Naive thymus-derived CD4-positive, alpha-beta T cell (primary cell): ENCODE data around the gene ACOXL. TPM values are rescaled to one million over a fixed set of nuclear protein-coding genes. Genes with fewer than 3 reads are reported as not detected.

Source experiments
- ATAC-seq: fragments of 150-1000 bp; cut with Tn5 transposase; 2 replicates; pipeline ENCODE4 v1.10.0; 2021; ENCODE audit warnings: mild to moderate bottlenecking, moderate library complexity
- CTCF ChIA-PET: fragments of 350-600 bp; sonication (Branson Sonifier 250); formaldehyde crosslinking; loops from one replicate; lab custom pipeline; 2021; ENCODE audit warnings: antibody characterized with exemption; lab: Charles Lee
- POLR2A ChIA-PET: fragments of 350-600 bp; sonication (Branson Sonifier 250); formaldehyde crosslinking; loops from one replicate; lab custom pipeline; 2021; ENCODE audit warnings: antibody characterized with exemption, inconsistent platforms; lab: Charles Lee
- DNase-seq, 9 donors: peaks; one replicate each; pipeline versions ENCODE4 v3.0.0 to v3.0.0-alpha.2; 2020 to 2022; ENCODE audit warnings: mixed read lengths in 1 of 9
- H3K27ac ChIP-seq: one replicate; pipeline ENCODE4 v1.7.0; 2013; ENCODE audit warnings: mild to moderate bottlenecking, low read depth, low read length, moderate library complexity
- H3K27me3 ChIP-seq, 2 donors: one replicate each; pipeline ENCODE4 v1.7.0; 2013; ENCODE audit warnings: low read length in 2 of 2, mild to moderate bottlenecking in 2 of 2, moderate library complexity in 2 of 2; ENCODE audit not compliant: control insufficient read depth in 2 of 2, insufficient read depth in 2 of 2
- H3K36me3 ChIP-seq, 3 experiments: 1 replicate in 2 of 3; 2 replicates in 1 of 3; pipeline ENCODE4 v1.7.0; 2013; ENCODE audit warnings: low read length in 3 of 3, mild to moderate bottlenecking in 3 of 3, moderate library complexity in 1 of 3; ENCODE audit not compliant: insufficient read depth in 3 of 3, control insufficient read depth in 2 of 3
- H3K4me1 ChIP-seq, 2 donors: one replicate each; pipeline ENCODE4 v1.7.0; 2013; ENCODE audit warnings: low read length in 2 of 2, mild to moderate bottlenecking in 2 of 2, moderate library complexity in 1 of 2; ENCODE audit not compliant: control insufficient read depth in 2 of 2, insufficient read depth in 2 of 2
- H3K4me3 ChIP-seq: 2 replicates; pipeline ENCODE4 v1.7.0; 2013; ENCODE audit warnings: mild to moderate bottlenecking, low read length
- H3K9me3 ChIP-seq, 3 experiments: 1 replicate in 2 of 3; 2 replicates in 1 of 3; pipeline ENCODE4 v1.7.0; 2013; ENCODE audit warnings: low read length in 3 of 3; ENCODE audit not compliant: control insufficient read depth in 2 of 3
- H3K27ac Mint-ChIP-seq, 9 donors: one replicate each; pipeline ENCODE4 v1.8.0; 2020 to 2022; ENCODE audit warnings: mixed read lengths in 9 of 9, mild to moderate bottlenecking in 8 of 9, moderate library complexity in 5 of 9, inconsistent platforms in 2 of 9
- H3K27me3 Mint-ChIP-seq, 5 donors: one replicate each; pipeline ENCODE4 v1.8.0; 2021 to 2022; ENCODE audit warnings: mixed read lengths in 5 of 5, mild to moderate bottlenecking in 1 of 5
- H3K36me3 Mint-ChIP-seq, 5 donors: one replicate each; pipeline ENCODE4 v1.8.0; 2020 to 2022; ENCODE audit warnings: mixed read lengths in 5 of 5, mild to moderate bottlenecking in 3 of 5, inconsistent platforms in 1 of 5
- H3K4me1 Mint-ChIP-seq, 7 donors: one replicate each; pipeline ENCODE4 v1.8.0; 2020 to 2022; ENCODE audit warnings: mixed read lengths in 7 of 7, mild to moderate bottlenecking in 3 of 7, inconsistent platforms in 1 of 7
- H3K4me3 Mint-ChIP-seq, 10 donors: one replicate each; pipeline ENCODE4 v1.8.0; 2020 to 2022; ENCODE audit warnings: mild to moderate bottlenecking in 10 of 10, mixed read lengths in 10 of 10, moderate library complexity in 6 of 10, inconsistent platforms in 2 of 10
- H3K9me3 Mint-ChIP-seq, 11 donors: one replicate each; pipeline ENCODE4 v1.8.0; 2020 to 2022; ENCODE audit warnings: mixed read lengths in 11 of 11, mild to moderate bottlenecking in 4 of 11, inconsistent platforms in 1 of 11, moderate library complexity in 1 of 11
- intact Hi-C, 2 donors: fragments of 100-400 bp; cut with micrococcal nuclease; formaldehyde crosslinking; loops; one replicate each; pipeline ENCODE4 v1.15.1; 2023
- polyA plus RNA-seq, 2 donors: library from polyadenylated mRNA; unstranded; fragments of 300-500 nt; fragmentation: Illumina TruSeq; gene quantifications; one replicate each; pipeline ENCODE4 v1.2.3, GENCODE V29; 2021
- total RNA-seq, 6 experiments: library from RNA in 5 of 6; stranded (reverse) in 5 of 6; gene quantifications; 1 replicate in 5 of 6; 2 replicates in 1 of 6; pipeline ENCODE4 v1.2.3 and lab custom pipeline; 2021 to 2026

Gene ACOXL
- total and polyA plus RNA-seq, 7 experiments from 2014 or later, result 0.29 TPM; not detected in 6

- no peaks in the 10 kb centered on the region for H3K36me3 ChIP-seq
- Mint-ChIP-seq H3K4me1 (no peaks in the 10 kb centered on the region), H3K4me3 (no peak overlapping the region), H3K9me3 (peaks cover 0 to 12% (median 8%) of the 10 kb centered on the region in 11 donors), H3K27ac (no peak overlapping the region), H3K36me3 (peaks cover 0 to 5% (median 3%) of the 10 kb centered on the region in 5 donors), H3K27me3 (peaks cover 0 to 10% (median 3%) of the 10 kb centered on the region in 5 donors)
- DNase-seq (no peak), ATAC-seq (no peak)
- ChIA-PET POLR2A (no interaction called here), CTCF (no interaction called here)
- no peaks in the 10 kb centered on the region for H3K27me3 ChIP-seq
- no peak overlapping the region for H3K27ac ChIP-seq
- intact Hi-C loops, result no loop called here
- H3K4me1 ChIP-seq, result no peaks in the 10 kb centered on the region
- H3K4me3 ChIP-seq, result no peak overlapping the region
- H3K9me3 ChIP-seq, result peaks cover 0 to 2% (median 0%) of the 10 kb centered on the region in 3 experiments
Observed at GRCh38 chr2:110934948-110935347, 202.6 kb downstream of the ACOXL start.

- no peak overlapping the region for H3K27ac Mint-ChIP-seq
- DNase-seq (no peak), ATAC-seq (no peak)
- Histone ChIP-seq H3K9me3 (no peaks in the 10 kb centered on the region), H3K36me3 (no peaks in the 10 kb centered on the region), H3K27ac (no peak overlapping the region), H3K4me1 (no peaks in the 10 kb centered on the region), H3K4me3 (no peak overlapping the region), H3K27me3 (no peaks in the 10 kb centered on the region)
- no peaks in the 10 kb centered on the region for H3K9me3 Mint-ChIP-seq
- CTCF ChIA-PET, result no interaction called here
- no peaks in the 10 kb centered on the region for H3K4me1 Mint-ChIP-seq
- POLR2A ChIA-PET, result no interaction called here
- no peak overlapping the region for H3K4me3 Mint-ChIP-seq
- no peaks in the 10 kb centered on the region for H3K36me3 Mint-ChIP-seq
- intact Hi-C loops, result no loop called here
- H3K27me3 Mint-ChIP-seq, result peaks cover 0 to 23% (median 0%) of the 10 kb centered on the region in 5 donors
Observed at GRCh38 chr2:110940376-110940910, 208.1 kb downstream of the ACOXL start.

- CTCF ChIA-PET, result no interaction called here
- H3K9me3 Mint-ChIP-seq, result peaks cover 0 to 4% (median 0%) of the 10 kb centered on the region in 11 donors
- Histone ChIP-seq H3K27ac (no peak overlapping the region), H3K4me3 (no peak overlapping the region), H3K9me3 (no peaks in the 10 kb centered on the region), H3K36me3 (no peaks in the 10 kb centered on the region), H3K4me1 (no peaks in the 10 kb centered on the region), H3K27me3 (no peaks in the 10 kb centered on the region)
- H3K4me1 Mint-ChIP-seq, result no peaks in the 10 kb centered on the region
- ATAC-seq (no peak), DNase-seq (no peak)
- POLR2A ChIA-PET, result no interaction called here
- peaks cover 0 to 26% (median 0%) of the 10 kb centered on the region in 5 donors for H3K27me3 Mint-ChIP-seq
- no peak overlapping the region for H3K4me3 Mint-ChIP-seq
- H3K27ac Mint-ChIP-seq, result no peak overlapping the region
- intact Hi-C loops, result no loop called here
- H3K36me3 Mint-ChIP-seq, result no peaks in the 10 kb centered on the region
Observed at GRCh38 chr2:110941226-110941625, 208.9 kb downstream of the ACOXL start.

GRCh38 chr2:110943070-110943634 is 210.8 kb downstream of the ACOXL start:
- no peak for DNase-seq
- Mint-ChIP-seq H3K4me3 (no peak overlapping the region), H3K36me3 (no peaks in the 10 kb centered on the region), H3K27me3 (peaks cover 0 to 31% (median 0%) of the 10 kb centered on the region in 5 donors), H3K4me1 (no peaks in the 10 kb centered on the region), H3K27ac (peak overlapping the region in 1 of 9 donors; percentile 75), H3K9me3 (peaks cover 0 to 5% (median 0%) of the 10 kb centered on the region in 11 donors)
- CTCF ChIA-PET, result no interaction called here
- intact Hi-C loops, result no loop called here
- no peaks in the 10 kb centered on the region for H3K36me3 ChIP-seq
- H3K9me3 ChIP-seq, result no peaks in the 10 kb centered on the region
- POLR2A ChIA-PET, result no interaction called here
- no peak for ATAC-seq
- no peaks in the 10 kb centered on the region for H3K27me3 ChIP-seq
- H3K4me3 ChIP-seq, result no peak overlapping the region
- H3K4me1 ChIP-seq, result no peaks in the 10 kb centered on the region
- no peak overlapping the region for H3K27ac ChIP-seq

- H3K27ac ChIP-seq, result no peak overlapping the region
- peaks cover 0 to 5% (median 0%) of the 10 kb centered on the region in 11 donors for H3K9me3 Mint-ChIP-seq
- H3K4me1 ChIP-seq, result no peaks in the 10 kb centered on the region
- no peak overlapping the region for H3K4me3 ChIP-seq
- H3K36me3 ChIP-seq, result no peaks in the 10 kb centered on the region
- no peak for DNase-seq
- peak; percentile 54 for ATAC-seq
- no peaks in the 10 kb centered on the region for H3K9me3 ChIP-seq
- H3K27ac Mint-ChIP-seq, result no peak overlapping the region
- H3K4me1 Mint-ChIP-seq, result peaks cover 0 to 3% (median 0%) of the 10 kb centered on the region in 7 donors
- intact Hi-C loops, result no loop called here
- H3K27me3 ChIP-seq, result no peaks in the 10 kb centered on the region
- POLR2A ChIA-PET, result no interaction called here
- no peaks in the 10 kb centered on the region for H3K36me3 Mint-ChIP-seq
- no peak overlapping the region for H3K4me3 Mint-ChIP-seq
- peaks cover 0 to 25% (median 0%) of the 10 kb centered on the region in 5 donors for H3K27me3 Mint-ChIP-seq
- CTCF ChIA-PET, result no interaction called here
Observed at GRCh38 chr2:110946902-110947301, 214.5 kb downstream of the ACOXL start.

GRCh38 chr2:110948027-110948674 is 215.8 kb downstream of the ACOXL start:
- ChIA-PET POLR2A (no interaction called here), CTCF (no interaction called here)
- no peak overlapping the region for H3K4me3 ChIP-seq
- H3K4me3 Mint-ChIP-seq, result no peak overlapping the region
- peaks cover 0 to 3% (median 0%) of the 10 kb centered on the region in 7 donors for H3K4me1 Mint-ChIP-seq
- peaks cover 0 to 25% (median 0%) of the 10 kb centered on the region in 5 donors for H3K27me3 Mint-ChIP-seq
- peaks cover 0 to 5% (median 0%) of the 10 kb centered on the region in 11 donors for H3K9me3 Mint-ChIP-seq
- H3K27ac Mint-ChIP-seq, result no peak overlapping the region
- no peaks in the 10 kb centered on the region for H3K9me3 ChIP-seq
- no peak overlapping the region for H3K27ac ChIP-seq
- H3K27me3 ChIP-seq, result no peaks in the 10 kb centered on the region
- H3K36me3 Mint-ChIP-seq, result no peaks in the 10 kb centered on the region
- no peaks in the 10 kb centered on the region for H3K4me1 ChIP-seq
- ATAC-seq (no peak), DNase-seq (no peak)
- no peaks in the 10 kb centered on the region for H3K36me3 ChIP-seq
- intact Hi-C loops, result no loop called here
